H9 (cell line): Measurements from ENCODE around the gene CCDC57. TPM values are rescaled to one million over a fixed set of nuclear protein-coding genes. Genes with fewer than 3 reads are reported as not detected.

Source experiments
- DNase-seq: peaks from one replicate; pipeline ENCODE4 v3.0.0-alpha.2; 2017
- H2AFZ ChIP-seq: one replicate; pipeline ENCODE4 v1.6.1; 2013; ENCODE audit warnings: mild to moderate bottlenecking, low read length, control low read depth, moderate library complexity
- H2AK5ac ChIP-seq: 2 replicates; pipeline ENCODE4 v1.6.1; 2013; ENCODE audit warnings: low read length, control low read depth, mixed read lengths; ENCODE audit not compliant: insufficient read length
- H2BK120ac ChIP-seq: one replicate; pipeline ENCODE4 v1.6.1; 2013; ENCODE audit warnings: low read depth, mild to moderate bottlenecking, low read length, control low read depth, inconsistent platforms; ENCODE audit not compliant: poor library complexity, severe bottlenecking
- H2BK12ac ChIP-seq: 2 replicates; pipeline ENCODE4 v1.6.1; 2013; ENCODE audit warnings: low read length, control low read depth, mixed read lengths, low read depth; ENCODE audit not compliant: insufficient read length
- H2BK15ac ChIP-seq: 2 replicates; pipeline ENCODE4 v1.6.1; 2013; ENCODE audit warnings: low read depth, low read length, control low read depth
- H2BK20ac ChIP-seq: one replicate; pipeline ENCODE4 v1.6.1; 2013; ENCODE audit warnings: low read depth, mild to moderate bottlenecking, low read length, control low read depth, inconsistent platforms; ENCODE audit not compliant: poor library complexity, severe bottlenecking
- H2BK5ac ChIP-seq: 2 replicates; pipeline ENCODE4 v1.6.1; 2013; ENCODE audit warnings: low read length, control low read depth, mixed read lengths; ENCODE audit not compliant: insufficient read length
- H3K14ac ChIP-seq: 2 replicates; pipeline ENCODE4 v1.6.1; 2013; ENCODE audit warnings: low read length, control low read depth; ENCODE audit not compliant: insufficient read depth
- H3K18ac ChIP-seq: 2 replicates; pipeline ENCODE4 v1.6.1; 2013; ENCODE audit warnings: low read depth, mild to moderate bottlenecking, mixed read lengths, low read length, control low read depth; ENCODE audit not compliant: insufficient read length
- H3K23ac ChIP-seq: 2 replicates; pipeline ENCODE4 v1.6.1; 2013; ENCODE audit warnings: low read length, control low read depth, mixed read lengths, low read depth; ENCODE audit not compliant: insufficient read length
- H3K23me2 ChIP-seq: 2 replicates; pipeline ENCODE4 v1.6.1; 2013; ENCODE audit warnings: low read depth, mild to moderate bottlenecking, mixed read lengths, low read length, control low read depth; ENCODE audit not compliant: insufficient read length, poor library complexity, severe bottlenecking
- H3K27ac ChIP-seq: 2 replicates; pipeline ENCODE4 v1.5.1; 2013; ENCODE audit warnings: low read length, control low read depth, mixed read lengths, low read depth; ENCODE audit not compliant: insufficient read length
- H3K27me3 ChIP-seq: 2 replicates; pipeline ENCODE4 v1.6.1; 2013; ENCODE audit warnings: low read length, control low read depth, inconsistent platforms; ENCODE audit not compliant: insufficient read depth
- H3K4ac ChIP-seq: 2 replicates; pipeline ENCODE4 v1.6.1; 2013; ENCODE audit warnings: low read depth, mild to moderate bottlenecking, control low read depth, inconsistent platforms, low read length, moderate library complexity
- H3K4me1 ChIP-seq: 2 replicates; pipeline ENCODE4 v1.6.1; 2013; ENCODE audit warnings: low read length, control low read depth, inconsistent platforms; ENCODE audit not compliant: insufficient read depth
- H3K4me2 ChIP-seq: 2 replicates; pipeline ENCODE4 v1.6.1; 2013; ENCODE audit warnings: low read length, control low read depth, mixed read lengths; ENCODE audit not compliant: insufficient read length, insufficient read depth
- H3K56ac ChIP-seq: 2 replicates; pipeline ENCODE4 v1.6.1; 2013; ENCODE audit warnings: low read depth, mild to moderate bottlenecking, mixed read lengths, low read length, control low read depth; ENCODE audit not compliant: insufficient read length
- H3K79me1 ChIP-seq: 2 replicates; pipeline ENCODE4 v1.6.1; 2013; ENCODE audit warnings: low read depth, mild to moderate bottlenecking, moderate library complexity, low read length, control low read depth, inconsistent platforms; ENCODE audit not compliant: insufficient read depth, poor library complexity, severe bottlenecking
- H3K79me2 ChIP-seq: 2 replicates; pipeline ENCODE4 v1.6.1; 2013; ENCODE audit warnings: low read length, control low read depth, inconsistent platforms; ENCODE audit not compliant: insufficient read depth
- H3K9ac ChIP-seq: 2 replicates; pipeline ENCODE4 v1.6.1; 2013; ENCODE audit warnings: low read length, control low read depth, mixed read lengths; ENCODE audit not compliant: insufficient read length; ENCODE audit errors: extremely low read depth
- H3K9me3 ChIP-seq: one replicate; pipeline ENCODE4 v1.6.1; 2013; ENCODE audit warnings: low read depth, low read length, inconsistent platforms; ENCODE audit not compliant: control insufficient read depth
- H3T11ph ChIP-seq: one replicate; pipeline ENCODE4 v1.6.1; 2013; ENCODE audit warnings: mild to moderate bottlenecking, low read length, control low read depth, inconsistent platforms
- H4K20me1 ChIP-seq: one replicate; pipeline ENCODE4 v1.6.1; 2013; ENCODE audit not compliant: control insufficient read depth, insufficient read length, insufficient read depth
- H4K5ac ChIP-seq: 2 replicates; pipeline ENCODE4 v1.6.1; 2013; ENCODE audit warnings: low read depth, mild to moderate bottlenecking, mixed read lengths, low read length, control low read depth; ENCODE audit not compliant: insufficient read length
- H4K8ac ChIP-seq: replicated peaks from 2 replicates; pipeline ENCODE4 v1.6.1; 2013; ENCODE audit warnings: low read length, control low read depth, mixed read lengths, low read depth; ENCODE audit not compliant: insufficient read length
- H4K91ac ChIP-seq: 2 replicates; pipeline ENCODE4 v1.6.1; 2013; ENCODE audit warnings: low read depth, mild to moderate bottlenecking, moderate library complexity, mixed read lengths, low read length, control low read depth; ENCODE audit not compliant: insufficient read length
- H3K27ac Mint-ChIP-seq, 3 experiments: 2 replicates in 2 of 3; 3 replicates in 1 of 3; pipeline ENCODE4 v1.8.0; 2020 to 2021; ENCODE audit warnings: mixed read lengths in 3 of 3, mild to moderate bottlenecking in 1 of 3, moderate library complexity in 1 of 3
- H3K27me3 Mint-ChIP-seq: 2 replicates; pipeline ENCODE4 v1.8.0; 2021; ENCODE audit warnings: low read depth, mild to moderate bottlenecking, moderate library complexity, mixed read lengths
- H3K36me3 Mint-ChIP-seq, 3 experiments: 2 replicates in 2 of 3; 3 replicates in 1 of 3; pipeline ENCODE4 v1.8.0; 2020 to 2021; ENCODE audit warnings: low read depth in 3 of 3, mixed read lengths in 3 of 3; ENCODE audit not compliant: insufficient read depth in 1 of 3
- H3K4me1 Mint-ChIP-seq, 2 experiments: 2 replicates each; pipeline ENCODE4 v1.8.0; 2020; ENCODE audit warnings: mixed read lengths in 2 of 2
- H3K4me3 Mint-ChIP-seq, 2 experiments: 2 replicates in 1 of 2; 3 replicates in 1 of 2; pipeline ENCODE4 v1.8.0; 2020 to 2021; ENCODE audit warnings: mild to moderate bottlenecking in 2 of 2, mixed read lengths in 2 of 2, moderate library complexity in 1 of 2
- H3K9me3 Mint-ChIP-seq, 2 experiments: 2 replicates in 1 of 2; 3 replicates in 1 of 2; pipeline ENCODE4 v1.8.0; 2020; ENCODE audit warnings: mild to moderate bottlenecking in 2 of 2, mixed read lengths in 2 of 2, moderate library complexity in 1 of 2
- CTCF ChIP-seq: fragments of 200-600 bp; sonication (generic); conservative IDR thresholded peaks from 3 replicates; pipeline ENCODE4 v1.8.0; 2021; ENCODE audit warnings: antibody characterized with exemption, mild to moderate bottlenecking
- WGBS: extraction: QIAGEN DNeasy Blood & Tissue Kit; methylation state at CpG from one replicate; pipeline ENCODE4 v1.1.7; 2013; ENCODE audit warnings: missing lambda C conversion rate, low lambda C conversion rate, mixed read lengths; ENCODE audit not compliant: insufficient read length; ENCODE audit errors: extremely low coverage; 5-methylcytosine and 5-hydroxymethylcytosine counted together
- total RNA-seq: library from RNA; stranded (reverse); gene quantifications from 2 replicates; pipeline ENCODE4 v1.2.1, GENCODE V29; 2021

Gene CCDC57
- total RNA-seq, 1 experiment from 2014 or later = 11.0 TPM

- no peaks in the 10 kb centered on the region for H3K4me1 ChIP-seq
- no peak overlapping the region for H4K5ac ChIP-seq
- peak overlapping the region; percentile 46 for H2BK20ac ChIP-seq
- no peak overlapping the region for H2AK5ac ChIP-seq
- H2BK15ac ChIP-seq = no peak overlapping the region
- no peaks in the 10 kb centered on the region for H3K27me3 Mint-ChIP-seq
- peak overlapping the region; percentile 68 to 82 for H3K4me3 Mint-ChIP-seq
- peak overlapping the region; percentile 64 for H3K9ac ChIP-seq
- no peak for TF ChIP-seq CTCF
- H4K20me1 ChIP-seq = no peaks in the 10 kb centered on the region
- no peak overlapping the region for H3T11ph ChIP-seq
- H3K4me1 Mint-ChIP-seq = peaks cover 28 to 55% of the 10 kb centered on the region in 2 experiments
- no peak for DNase-seq
- H3K27me3 ChIP-seq = no peaks in the 10 kb centered on the region
- H3K79me2 ChIP-seq = peaks cover 20% of the 10 kb centered on the region; the same call in 1 of the 2 replicates
- WGBS = no CpG with 5 or more reads among the region's 80 CpGs
- peak overlapping the region; percentile 97 for H3K14ac ChIP-seq
- peaks cover 7% of the 10 kb centered on the region for H3K79me1 ChIP-seq
- H3K9me3 ChIP-seq = no peaks in the 10 kb centered on the region
- no peak overlapping the region for H3K23ac ChIP-seq
- H3K56ac ChIP-seq = no peak overlapping the region
- H3K4ac ChIP-seq = peak overlapping the region; percentile 61
- peak overlapping the region; percentile 94 for H2BK120ac ChIP-seq
- H4K8ac ChIP-seq = no peak overlapping the region
- no peak overlapping the region for H2BK12ac ChIP-seq
- H3K27ac ChIP-seq = no peak overlapping the region
- H3K9me3 Mint-ChIP-seq = no peaks in the 10 kb centered on the region
- H3K36me3 Mint-ChIP-seq = peaks cover 1 to 19% (median 19%) of the 10 kb centered on the region in 3 experiments; a peak in 5 of 7 replicates
- H3K27ac Mint-ChIP-seq = peak overlapping the region; percentile 78 to 92 (median 86); a peak in 6 of 7 replicates
- peak overlapping the region; percentile 94 for H3K18ac ChIP-seq
- H3K4me2 ChIP-seq = peak overlapping the region; percentile 44
- no peak overlapping the region for H2BK5ac ChIP-seq
- peak overlapping the region; percentile 90 for H4K91ac ChIP-seq
- peaks cover 14% of the 10 kb centered on the region for H3K23me2 ChIP-seq
- no peak overlapping the region for H2AFZ ChIP-seq
Observed at GRCh38 chr17:82098939-82099763, 113.5 kb downstream of the CCDC57 start.
